Heart left ventricle (tissue), 16 donors: Measurements from ENCODE around the gene CACNA2D1. TPM values are rescaled to one million over a fixed set of nuclear protein-coding genes. Genes with fewer than 3 reads are reported as not detected.

ENCODE experiments used
- ATAC-seq, 4 donors: fragments of 200-7000 bp; cut with Tn5 transposase; one replicate each; pipeline ENCODE4 v1.9.1; 2020 to 2022; ENCODE audit warnings: moderate library complexity in 4 of 4, mild to moderate bottlenecking in 3 of 4, moderate number of reproducible peaks in 1 of 4
- DNase-seq, 5 donors: peaks; one replicate each; pipeline ENCODE4 v3.0.0-alpha.2; 2020
- H3K27ac ChIP-seq, 12 donors: fragments of 200-600 bp; sonication (generic) in 4 of 12; one replicate each; pipeline versions ENCODE4 v1.5.0 to v1.8.0; 2016 to 2022; ENCODE audit warnings: mild to moderate bottlenecking in 2 of 12
- H3K27me3 ChIP-seq, 9 donors: fragments of 200-600 bp; sonication (generic) in 2 of 9; one replicate each; pipeline versions ENCODE4 v1.5.1 to v1.8.0; 2016 to 2022; ENCODE audit warnings: mild to moderate bottlenecking in 3 of 9
- H3K36me3 ChIP-seq, 9 donors: fragments of 200-600 bp; sonication (generic) in 2 of 9; one replicate each; pipeline versions ENCODE4 v1.5.0 to v1.8.0; 2018 to 2022; ENCODE audit warnings: mild to moderate bottlenecking in 2 of 9
- H3K4me1 ChIP-seq, 12 donors: fragments of 200-600 bp; sonication (generic) in 4 of 12; one replicate each; pipeline versions ENCODE4 v1.5.0 to v1.8.0; 2016 to 2022; ENCODE audit warnings: mild to moderate bottlenecking in 3 of 12
- H3K4me3 ChIP-seq, 12 donors: fragments of 200-600 bp; sonication (generic) in 4 of 12; one replicate each; pipeline versions ENCODE4 v1.5.0 to v1.8.0; 2017 to 2022; ENCODE audit warnings: mild to moderate bottlenecking in 9 of 12, moderate library complexity in 4 of 12
- H3K9me3 ChIP-seq, 12 donors: fragments of 200-600 bp; sonication (generic) in 4 of 12; one replicate each; pipeline versions ENCODE4 v1.5.0 to v1.8.0; 2016 to 2022; ENCODE audit warnings: mild to moderate bottlenecking in 1 of 12
- CTCF ChIP-seq, 12 donors: fragments of 200-600 bp; sonication (generic) in 4 of 12; IDR thresholded peaks; one replicate each; pipeline versions ENCODE4 v1.5.0 to v1.8.0; 2018 to 2022; ENCODE audit warnings: antibody characterized with exemption in 12 of 12, mild to moderate bottlenecking in 5 of 12
- POLR2A ChIP-seq, 2 donors: fragments of 450-650 bp; IDR thresholded peaks; one replicate each; pipeline ENCODE4 v1.6.1; 2017; ENCODE audit warnings: antibody characterized with exemption in 2 of 2, mild to moderate bottlenecking in 2 of 2, moderate library complexity in 2 of 2
- WGBS, 4 donors: extraction: QIAGEN DNeasy Blood & Tissue Kit in 2 of 4; methylation state at CpG; one replicate each; pipeline versions ENCODE4 v1.1.5 to v1.1.7; 2013 to 2018; 5-methylcytosine and 5-hydroxymethylcytosine counted together
- intact Hi-C, 10 donors: fragments of 100-400 bp; cut with DNase I; formaldehyde crosslinking; loops; one replicate each; pipeline versions ENCODE4 v1.11.1 to v1.14.2; 2022
- polyA plus RNA-seq, 2 donors: library from polyadenylated mRNA; stranded (reverse); fragments of 200-250 nt; gene quantifications; one replicate each; pipeline ENCODE4 v1.2.3, GENCODE V29; 2013
- total RNA-seq, 9 donors: library from RNA; depleted of rRNA in 2 of 9; stranded (reverse); fragments of >200 nt in 2 of 9; fragmentation: NEBNext Ultra II Directional in 3 of 9; extraction: Animal tissue kit (Norgen Biotek cat#: 25700) in 3 of 9; gene quantifications; one replicate each; pipeline versions ENCODE4 v1.1.0 to v1.2.4, GENCODE V29; 2016 to 2023
- donor health status: ischemic (EF 13 %, LVEDD 7.1; RV severe dilation, severe dysfunction).
- donor health status: healthy with polysubstance abuse.
- donor health status: DM: no; HTN: yes; CAD: no.
- donor health status: DM: no; HTN: no; CAD: no.
- donor health status: ischemic (EF 25% LVEDD 6.9; RV normal size, moderate dysfunction).
- donor health status: ischemic (EF 25% LVEDD 5.7; RV mildly dilated, moderate dysfunction).
- donor health status: healthy.
- donor health status: DM: yes; HTN: yes; CAD: no.
- donor health status: ischemic (EF 35%, LVEDD 5.7; RV mildly dilated, moderate dysfunction).
- donor health status: nonischemic (EF 11% LVEDD 7.7; RV severe dilation, severe dysfunction).
- donor health status: DM: yes; HTN: yes; CAD: no.
- donor health status: PGD.
- donor health status: ischemic (EF 29% LVEDD 5.4; RV normal size, mild dysfunction).
- donor health status: nonischemic (EF 23%, LVEDD 6.1; RV moderate dilation, normal function).

CACNA2D1 gene
- total and polyA plus RNA-seq, 11 donors = 13.5 to 122 (median 55.5) TPM

GRCh38 chr7:82098414-82098813 lies 345.2 kb downstream of the CACNA2D1 start:
- Histone ChIP-seq H3K4me1 (no peaks in the 10 kb centered on the region), H3K27me3 (no peaks in the 10 kb centered on the region), H3K9me3 (no peaks in the 10 kb centered on the region), H3K4me3 (no peak overlapping the region), H3K36me3 (peaks cover 0 to 11% (median 0%) of the 10 kb centered on the region in 9 donors), H3K27ac (no peak overlapping the region)
- ATAC-seq (no peak), DNase-seq (no peak)
- intact Hi-C loops = no loop called here
- 83 to 93% (median 90%) methylated on average over 2 of the region's 2 CpGs for WGBS, 4 donors
- TF ChIP-seq POLR2A (IDR thresholded peaks at IDR 0.05) (no peak), CTCF (IDR thresholded peaks at IDR 0.05) (no peak)

- Histone ChIP-seq H3K9me3 (no peaks in the 10 kb centered on the region), H3K27me3 (no peaks in the 10 kb centered on the region), H3K4me3 (no peak overlapping the region), H3K4me1 (peaks cover 0 to 7% (median 0%) of the 10 kb centered on the region in 12 donors), H3K36me3 (peaks cover 0 to 2% (median 0%) of the 10 kb centered on the region in 9 donors), H3K27ac (no peak overlapping the region)
- intact Hi-C loops = no loop called here
- DNase-seq (no peak), ATAC-seq (no peak)
- TF ChIP-seq CTCF (IDR thresholded peaks at IDR 0.05) (no peak), POLR2A (IDR thresholded peaks at IDR 0.05) (no peak)
- WGBS, 4 donors = 72 to 77% (median 76%) methylated on average over 4 of the region's 4 CpGs
Measured at GRCh38 chr7:82091126-82091684, 352.4 kb downstream of the CACNA2D1 start.

GRCh38 chr7:82087099-82087498 lies 356.5 kb downstream of the CACNA2D1 start:
- H3K36me3 ChIP-seq = peaks cover 0 to 24% (median 3%) of the 10 kb centered on the region in 9 donors
- intact Hi-C loops = no loop called here
- no peak for DNase-seq
- 90 to 95% (median 91%) methylated on average over 4 of the region's 4 CpGs for WGBS, 4 donors
- H3K4me3 ChIP-seq = no peak overlapping the region
- TF ChIP-seq POLR2A (IDR thresholded peaks at IDR 0.05) (no peak), CTCF (IDR thresholded peaks at IDR 0.05) (no peak)
- H3K27ac ChIP-seq = no peak overlapping the region
- H3K27me3 ChIP-seq = no peaks in the 10 kb centered on the region
- H3K9me3 ChIP-seq = no peaks in the 10 kb centered on the region
- H3K4me1 ChIP-seq = peaks cover 0 to 7% (median 0%) of the 10 kb centered on the region in 12 donors
- no peak for ATAC-seq

- intact Hi-C loops = no loop called here
- ATAC-seq (no peak), DNase-seq (no peak)
- Histone ChIP-seq H3K4me1 (peaks cover 0 to 16% (median 0%) of the 10 kb centered on the region in 12 donors), H3K27ac (no peak overlapping the region), H3K36me3 (peaks cover 0 to 29% (median 3%) of the 10 kb centered on the region in 9 donors), H3K4me3 (no peak overlapping the region), H3K27me3 (no peaks in the 10 kb centered on the region), H3K9me3 (no peaks in the 10 kb centered on the region)
- 89 to 95% (median 89%) methylated on average over 4 of the region's 4 CpGs for whole genome bisulfite sequencing, 4 donors
- no peak for TF ChIP-seq POLR2A (IDR thresholded peaks at IDR 0.05)
- no peak for TF ChIP-seq CTCF (IDR thresholded peaks at IDR 0.05)
Measured at GRCh38 chr7:82085116-82085515, 358.5 kb downstream of the CACNA2D1 start.
